Muscle layer of duodenum (tissue), 2 donors: Measurements from ENCODE around the gene SSTR5.

ENCODE experiments used
- H3K27ac ChIP-seq: one replicate; pipeline ENCODE4 v1.7.0; 2013; ENCODE audit warnings: mild to moderate bottlenecking, low read length
- H3K27me3 ChIP-seq: one replicate; pipeline ENCODE4 v1.7.0; 2013; ENCODE audit warnings: low read depth, mild to moderate bottlenecking, control low read depth, low read length
- H3K36me3 ChIP-seq, 2 donors: one replicate each; pipeline ENCODE4 v1.7.0; 2013; ENCODE audit warnings: low read length in 2 of 2, control low read depth in 1 of 2, mild to moderate bottlenecking in 1 of 2; ENCODE audit not compliant: insufficient read depth in 2 of 2, control insufficient read depth in 1 of 2
- H3K4me1 ChIP-seq, 2 donors: one replicate each; pipeline ENCODE4 v1.7.0; 2013; ENCODE audit warnings: low read length in 2 of 2, mild to moderate bottlenecking in 2 of 2, control low read depth in 1 of 2, moderate library complexity in 1 of 2; ENCODE audit not compliant: insufficient read depth in 2 of 2, control insufficient read depth in 1 of 2
- H3K4me3 ChIP-seq, 2 donors: one replicate each; pipeline ENCODE4 v1.7.0; 2013; ENCODE audit warnings: low read length in 2 of 2, low read depth in 1 of 2, mild to moderate bottlenecking in 1 of 2
- H3K9me3 ChIP-seq, 2 donors: one replicate each; pipeline ENCODE4 v1.7.0; 2013; ENCODE audit warnings: low read length in 2 of 2, control low read depth in 1 of 2, mild to moderate bottlenecking in 1 of 2; ENCODE audit not compliant: control insufficient read depth in 1 of 2
- donor health status: healthy.

The SSTR5 gene

DNA sequence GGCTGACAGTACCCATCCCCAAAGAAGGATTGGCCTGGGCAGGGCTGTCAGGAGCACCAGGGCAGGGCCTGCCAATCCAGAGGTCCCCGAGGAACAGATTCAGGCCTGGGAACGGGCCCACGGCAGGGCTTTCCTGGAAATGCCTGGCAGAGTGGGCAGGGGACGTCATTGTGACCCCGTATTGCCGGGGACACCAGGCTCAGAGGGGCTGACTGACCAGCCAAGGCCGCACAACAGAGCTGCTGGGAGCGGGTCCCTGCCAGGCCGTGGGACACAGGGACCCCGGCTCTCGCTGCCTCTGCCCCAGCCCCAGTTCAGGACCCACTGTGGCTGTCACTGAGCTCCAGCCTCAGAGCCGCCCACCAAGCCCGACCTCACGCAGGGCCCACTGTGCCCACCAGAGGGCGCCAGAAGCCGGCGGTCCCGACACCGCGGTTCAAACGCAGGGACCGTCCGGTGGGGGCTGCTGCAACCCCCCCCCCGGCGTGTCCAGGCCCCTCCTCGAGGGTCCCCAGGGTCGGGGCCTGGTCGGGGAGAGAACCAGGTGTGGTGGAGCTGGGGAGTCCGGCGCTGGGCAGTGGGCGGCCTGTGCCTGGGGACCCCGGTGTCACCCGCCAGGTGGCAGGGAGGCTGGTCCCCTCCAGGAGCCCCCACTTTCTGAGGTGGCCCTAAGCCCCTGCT lies 15.2 kb upstream of the SSTR5 start:
- Histone ChIP-seq H3K36me3 (no peaks in the 10 kb centered on the region), H3K4me3 (no peak overlapping the region), H3K27ac (no peak overlapping the region), H3K9me3 (peaks cover 0 to 12% of the 10 kb centered on the region in 2 donors), H3K27me3 (no peaks in the 10 kb centered on the region), H3K4me1 (no peaks in the 10 kb centered on the region)

DNA sequence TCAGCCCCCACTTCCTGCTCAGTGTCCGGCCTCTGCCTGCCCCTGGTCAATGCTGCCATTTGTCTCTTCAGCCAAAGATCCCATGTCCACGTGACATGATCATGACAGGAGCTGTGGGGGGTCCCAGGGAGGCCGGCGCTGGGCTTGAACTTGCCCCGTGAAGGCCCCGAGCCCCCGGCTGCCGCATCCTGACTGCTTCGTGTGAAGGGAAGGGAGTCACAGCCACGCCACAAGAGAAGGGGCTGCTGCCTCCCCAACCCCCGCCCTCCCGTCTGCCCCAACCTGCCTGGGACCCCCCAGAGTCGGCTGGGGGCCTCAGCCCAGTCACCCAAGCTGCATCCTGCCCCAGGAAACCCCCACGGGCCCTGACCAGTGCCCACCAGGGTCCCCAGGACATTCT lies 14.3 kb upstream of the SSTR5 start:
- no peak overlapping the region for H3K27ac ChIP-seq
- H3K36me3 ChIP-seq: no peaks in the 10 kb centered on the region
- no peak overlapping the region for H3K4me3 ChIP-seq
- H3K9me3 ChIP-seq: peaks cover 0 to 12% of the 10 kb centered on the region in 2 donors
- no peaks in the 10 kb centered on the region for H3K4me1 ChIP-seq
- H3K27me3 ChIP-seq: no peaks in the 10 kb centered on the region

DNA sequence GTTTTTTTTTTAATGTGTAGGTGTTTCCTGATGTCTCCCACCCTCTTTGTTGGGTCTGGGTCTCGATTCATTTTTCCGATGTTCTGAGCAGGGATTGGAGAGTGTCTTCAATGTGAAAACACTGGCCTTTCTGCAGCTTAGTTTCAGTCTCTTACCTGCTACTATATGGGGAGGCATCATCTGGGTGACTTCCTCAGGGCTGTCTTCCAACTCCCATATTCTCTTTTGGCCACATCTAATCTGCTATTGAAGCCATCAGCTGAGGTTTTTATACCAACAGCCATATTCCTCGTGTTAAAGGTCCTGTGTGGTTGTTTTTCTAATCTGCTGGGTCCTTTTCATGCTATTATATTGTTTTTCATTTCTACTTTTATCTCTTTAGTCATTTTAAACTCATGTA lies 13.2 kb upstream of the SSTR5 start:
- Histone ChIP-seq H3K27me3 (no peaks in the 10 kb centered on the region), H3K9me3 (peaks cover 0 to 12% of the 10 kb centered on the region in 2 donors)

DNA sequence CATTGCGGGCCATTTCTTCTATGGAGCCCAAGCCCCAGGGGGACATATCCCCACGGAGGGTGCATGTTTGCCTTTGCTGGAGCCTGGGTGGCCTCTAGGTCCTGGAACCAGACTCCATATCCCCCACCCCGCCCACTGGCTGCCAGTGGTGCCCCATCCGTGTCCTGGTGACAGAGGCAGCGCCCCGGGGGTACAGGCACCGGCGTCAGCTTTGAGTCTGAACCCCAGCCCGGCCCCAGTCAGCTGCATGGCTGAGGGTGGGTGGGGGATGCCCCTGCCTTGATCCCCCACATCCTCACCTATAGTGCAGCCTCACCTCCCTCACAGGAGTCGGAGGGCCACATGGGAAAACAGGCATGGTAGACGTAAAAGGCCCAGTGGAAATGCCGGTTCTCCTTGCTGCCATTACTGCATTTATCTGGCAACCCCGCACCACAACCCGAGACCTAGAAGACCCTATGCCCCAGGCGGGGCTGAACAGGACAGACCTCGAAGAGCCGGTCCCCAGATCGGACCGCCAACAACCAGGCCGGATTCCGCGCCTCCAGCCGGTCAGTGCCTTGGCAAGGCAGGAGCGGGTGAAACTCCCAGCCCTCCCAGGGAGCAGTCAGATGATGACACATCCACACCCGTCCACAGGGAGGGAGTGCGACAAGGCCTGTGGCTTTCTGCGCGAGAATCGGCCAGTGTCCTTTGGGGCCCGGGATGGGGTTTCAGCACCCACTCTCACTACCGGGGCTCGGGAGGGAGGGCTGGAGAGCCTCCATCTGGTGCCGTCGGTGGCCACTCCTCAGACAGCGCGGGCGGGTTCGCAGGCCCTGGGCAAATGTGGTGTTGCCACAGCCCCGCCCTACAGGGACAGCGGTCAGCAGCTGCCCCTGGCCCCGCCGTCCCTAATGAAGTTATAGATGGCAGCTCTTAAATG lies 11.9 kb upstream of the SSTR5 start:
- H3K27ac ChIP-seq: no peak overlapping the region
- no peaks in the 10 kb centered on the region for H3K4me1 ChIP-seq
- H3K4me3 ChIP-seq: no peak overlapping the region
- H3K9me3 ChIP-seq: peaks cover 0 to 12% of the 10 kb centered on the region in 2 donors
- no peaks in the 10 kb centered on the region for H3K27me3 ChIP-seq
- H3K36me3 ChIP-seq: no peaks in the 10 kb centered on the region

More for the DNA sequence above, 13.2 kb upstream of the SSTR5 start:
- Histone ChIP-seq H3K4me3 (no peak overlapping the region), H3K27ac (no peak overlapping the region), H3K4me1 (no peaks in the 10 kb centered on the region), H3K36me3 (no peaks in the 10 kb centered on the region)

DNA sequence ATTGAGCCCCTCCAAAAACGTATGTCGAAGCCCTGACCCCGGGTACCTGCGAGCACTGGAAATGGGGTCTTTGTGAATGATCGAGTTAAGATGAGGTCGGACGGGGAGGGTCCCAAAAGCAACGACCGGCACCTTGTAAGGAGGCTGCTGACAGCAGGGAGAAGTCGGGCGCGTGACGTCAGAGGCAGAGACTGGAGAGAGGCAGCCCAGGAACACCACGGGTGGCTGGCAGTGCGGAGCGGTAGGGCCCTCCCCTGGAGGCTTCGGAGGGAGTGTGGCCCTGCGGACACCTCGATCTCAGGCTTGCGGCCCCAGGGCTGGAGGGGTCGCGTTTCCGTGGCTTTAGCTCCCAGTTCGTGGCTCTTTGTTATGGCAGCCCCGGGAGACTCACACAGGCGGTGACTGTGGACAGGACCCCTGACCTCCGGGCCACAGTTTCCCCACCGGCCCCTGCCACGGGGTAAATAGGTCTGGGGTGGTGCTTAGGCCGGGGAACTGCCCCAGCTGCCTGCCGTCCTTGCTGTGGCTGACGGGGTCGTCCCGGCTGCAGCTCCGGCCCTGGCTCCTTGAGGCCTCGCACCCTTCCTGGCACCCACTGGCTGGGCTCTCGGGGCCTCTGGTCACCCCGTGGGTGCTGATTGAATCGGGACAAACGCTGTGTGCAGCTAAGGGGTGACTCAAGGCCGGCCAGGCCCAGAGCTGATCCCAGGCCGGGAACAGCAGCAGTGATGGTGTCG lies 10.6 kb upstream of the SSTR5 start:
- peaks cover 0 to 8% of the 10 kb centered on the region in 2 donors for H3K9me3 ChIP-seq
- no peak overlapping the region for H3K4me3 ChIP-seq
- no peak overlapping the region for H3K27ac ChIP-seq
- H3K4me1 ChIP-seq: no peaks in the 10 kb centered on the region
- no peaks in the 10 kb centered on the region for H3K36me3 ChIP-seq
- H3K27me3 ChIP-seq: no peaks in the 10 kb centered on the region

DNA sequence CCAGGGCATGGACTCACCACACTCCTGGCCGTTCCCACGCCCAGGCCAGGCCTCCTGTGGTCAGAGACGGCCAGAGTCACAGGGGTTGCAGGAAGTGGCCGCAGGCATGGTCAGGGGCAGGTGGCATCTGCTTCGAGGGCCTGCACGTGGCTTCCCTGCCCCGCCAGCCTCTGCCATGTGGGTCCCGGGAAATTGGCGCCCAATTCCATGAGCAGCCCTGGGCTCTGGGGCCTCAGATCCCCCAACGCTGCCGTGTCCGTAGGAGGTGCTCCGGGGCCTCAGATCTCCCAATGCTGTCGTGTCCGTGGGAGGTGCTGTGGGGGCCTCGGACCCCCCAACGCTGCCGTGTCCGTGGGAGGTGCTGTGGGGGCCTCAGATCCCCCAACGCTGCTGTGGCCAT lies 9.7 kb upstream of the SSTR5 start:
- no peaks in the 10 kb centered on the region for H3K36me3 ChIP-seq

DNA sequence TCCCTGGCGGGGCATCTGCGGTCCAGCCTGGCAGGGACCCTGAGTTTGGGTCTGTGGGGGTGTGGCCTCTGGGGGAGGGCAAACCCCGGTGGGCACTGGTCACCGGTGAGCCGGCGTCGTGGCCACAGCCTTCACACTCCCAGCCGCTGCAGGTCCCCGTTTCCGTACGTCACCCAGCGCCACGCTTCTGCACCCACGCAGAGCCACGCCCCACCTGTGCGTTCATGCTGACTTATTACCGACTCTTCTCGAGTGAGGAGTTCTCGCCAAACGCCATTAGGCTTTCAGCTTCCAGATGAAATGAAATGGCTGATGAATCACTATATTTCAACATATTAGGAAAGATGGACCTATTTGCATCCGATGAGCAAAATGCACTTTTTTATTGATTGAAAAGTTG lies 8.8 kb upstream of the SSTR5 start:
- H3K4me3 ChIP-seq: no peak overlapping the region
- no peaks in the 10 kb centered on the region for H3K4me1 ChIP-seq
- H3K27ac ChIP-seq: no peak overlapping the region
- no peaks in the 10 kb centered on the region for H3K36me3 ChIP-seq
- H3K27me3 ChIP-seq: no peaks in the 10 kb centered on the region
- H3K9me3 ChIP-seq: peaks cover 0 to 5% of the 10 kb centered on the region in 2 donors

More for the DNA sequence above, 9.7 kb upstream of the SSTR5 start:
- no peak overlapping the region for H3K4me3 ChIP-seq
- H3K27me3 ChIP-seq: no peaks in the 10 kb centered on the region
- H3K4me1 ChIP-seq: no peaks in the 10 kb centered on the region
- no peak overlapping the region for H3K27ac ChIP-seq
- peaks cover 0 to 5% of the 10 kb centered on the region in 2 donors for H3K9me3 ChIP-seq

DNA sequence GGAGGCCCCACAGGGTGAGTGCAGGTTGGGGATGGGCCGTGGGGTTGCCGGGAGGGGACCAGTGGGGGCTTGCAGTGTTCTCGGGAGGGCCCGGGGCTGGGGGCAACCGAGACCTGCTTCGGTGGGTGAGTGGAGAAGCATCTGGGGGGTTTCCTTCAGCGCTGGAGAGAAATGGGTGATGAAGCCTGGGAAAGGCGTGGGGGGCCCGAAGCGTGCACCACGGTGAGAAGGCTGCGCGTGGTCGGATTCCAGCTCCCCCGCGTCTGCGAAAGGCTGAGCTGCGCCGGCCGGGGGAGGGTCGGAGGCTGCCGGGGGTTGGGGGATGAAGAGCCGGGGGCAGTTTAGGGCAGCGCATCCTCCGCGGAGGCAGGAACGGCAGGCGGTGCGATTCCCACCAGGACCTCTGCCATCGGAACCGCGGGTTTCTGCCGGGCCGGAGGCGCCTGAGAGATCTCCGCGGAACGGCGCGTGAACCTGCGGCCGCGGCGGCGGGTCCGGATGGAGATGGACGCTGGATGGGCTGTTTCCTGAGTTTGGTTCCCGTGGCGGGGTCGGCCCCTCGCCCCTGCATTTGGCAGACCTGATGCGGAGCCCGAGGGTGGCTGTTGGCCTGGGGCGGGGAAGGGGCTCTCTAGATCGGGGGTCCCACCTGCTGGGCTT lies 6.9 kb upstream of the SSTR5 start:
- Histone ChIP-seq H3K36me3 (no peaks in the 10 kb centered on the region), H3K27ac (no peak overlapping the region), H3K9me3 (no peaks in the 10 kb centered on the region), H3K4me1 (no peaks in the 10 kb centered on the region), H3K4me3 (no peak overlapping the region), H3K27me3 (peaks cover 3% of the 10 kb centered on the region)

DNA sequence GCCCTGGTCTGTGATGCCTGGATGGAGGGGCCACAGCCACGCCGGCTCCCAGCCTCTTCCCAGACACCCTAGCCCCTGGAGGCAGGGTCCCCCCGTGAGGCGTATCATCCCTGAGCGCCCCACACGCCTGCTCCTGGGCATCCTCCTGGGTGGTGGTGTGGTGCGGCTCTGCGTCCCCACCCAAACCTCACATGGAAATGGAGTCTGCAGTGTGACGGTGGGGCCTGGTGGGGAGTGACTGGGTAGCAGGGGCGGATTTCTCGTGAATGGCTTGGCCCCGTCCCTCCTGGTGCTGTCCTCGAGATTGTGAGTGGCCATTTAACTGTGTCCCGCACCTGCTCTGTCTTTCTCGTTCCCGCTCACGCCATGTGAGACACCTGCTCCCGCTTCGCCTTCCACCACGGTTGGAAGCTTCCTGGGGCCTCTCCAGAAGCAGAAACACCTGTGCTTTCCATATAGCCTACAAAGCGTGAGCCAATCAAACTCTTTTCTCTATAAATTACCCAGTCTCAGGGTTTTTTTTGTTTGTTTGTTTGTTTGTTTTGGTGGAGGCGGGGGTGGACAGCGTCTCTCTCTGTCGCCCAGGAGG lies 5.9 kb upstream of the SSTR5 start:
- no peaks in the 10 kb centered on the region for H3K36me3 ChIP-seq
- H3K27me3 ChIP-seq: peaks cover 4% of the 10 kb centered on the region
- H3K4me1 ChIP-seq: no peaks in the 10 kb centered on the region
- H3K4me3 ChIP-seq: no peak overlapping the region
- H3K9me3 ChIP-seq: no peaks in the 10 kb centered on the region
- no peak overlapping the region for H3K27ac ChIP-seq

DNA sequence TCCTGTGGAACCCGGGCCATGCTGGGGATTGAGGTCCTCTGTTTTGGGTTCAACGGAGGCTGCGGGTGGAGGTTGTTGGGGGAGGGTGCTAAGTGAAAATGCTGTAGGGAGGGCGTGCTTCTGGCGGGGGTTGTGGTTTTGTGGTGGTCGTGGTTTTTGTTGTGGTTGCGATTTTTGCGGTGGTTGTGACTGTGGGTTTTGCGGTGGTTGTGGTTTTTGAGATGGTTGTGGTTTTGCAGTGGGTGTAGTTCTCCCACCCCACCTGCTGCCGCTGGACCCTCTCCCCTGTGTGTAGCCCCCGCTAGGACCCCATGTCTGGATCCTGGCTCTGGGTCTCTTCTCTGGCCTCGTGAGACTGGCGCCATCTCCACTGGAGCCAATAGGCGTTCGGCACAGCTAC lies 4.9 kb upstream of the SSTR5 start:
- Histone ChIP-seq H3K27me3 (peaks cover 4% of the 10 kb centered on the region), H3K36me3 (no peaks in the 10 kb centered on the region), H3K27ac (no peak overlapping the region), H3K9me3 (no peaks in the 10 kb centered on the region), H3K4me1 (no peaks in the 10 kb centered on the region), H3K4me3 (no peak overlapping the region)
